Endothelial cell (in vitro differentiated cells): ENCODE results near the gene NMT2. TPM values are rescaled to one million over a fixed set of nuclear protein-coding genes. Genes with fewer than 3 reads are reported as not detected.

Experiments
- DNase-seq: peaks from one replicate; pipeline ENCODE4 v3.0.0; 2021; ENCODE audit warnings: low spot score
- H3K27ac Mint-ChIP-seq: one replicate; pipeline ENCODE4 v1.8.0; 2021; ENCODE audit warnings: mixed read lengths, inconsistent platforms; ENCODE audit not compliant: unreplicated experiment
- H3K27me3 Mint-ChIP-seq: one replicate; pipeline ENCODE4 v1.8.0; 2021; ENCODE audit warnings: mild to moderate bottlenecking, moderate library complexity, mixed read lengths, inconsistent platforms; ENCODE audit not compliant: unreplicated experiment
- H3K36me3 Mint-ChIP-seq: one replicate; pipeline ENCODE4 v1.8.0; 2021; ENCODE audit warnings: mild to moderate bottlenecking, low read depth, mixed read lengths, inconsistent platforms; ENCODE audit not compliant: unreplicated experiment
- H3K4me1 Mint-ChIP-seq: one replicate; pipeline ENCODE4 v1.8.0; 2021; ENCODE audit warnings: mild to moderate bottlenecking, mixed read lengths, inconsistent platforms; ENCODE audit not compliant: unreplicated experiment
- H3K4me3 Mint-ChIP-seq: one replicate; pipeline ENCODE4 v1.8.0; 2021; ENCODE audit warnings: mild to moderate bottlenecking, mixed read lengths, inconsistent platforms; ENCODE audit not compliant: unreplicated experiment
- H3K9me3 Mint-ChIP-seq: one replicate; pipeline ENCODE4 v1.8.0; 2021; ENCODE audit warnings: mixed read lengths, inconsistent platforms; ENCODE audit not compliant: unreplicated experiment
- total RNA-seq: library from RNA; stranded (reverse); fragmentation: NEBNext Ultra II Directional; extraction: Animal tissue kit (Norgen Biotek cat#: 25700); gene quantifications from one replicate; pipeline ENCODE4 v1.2.1, GENCODE V29; 2021; ENCODE audit not compliant: unreplicated experiment
- TF ChIP-seq, protein P1 (sequence below): fragments of 200-600 bp; sonication (generic); IDR thresholded peaks from one replicate; pipeline ENCODE4 v1.5.0; 2021; ENCODE audit warnings: antibody characterized with exemption; ENCODE audit not compliant: unreplicated experiment

The NMT2 gene
- total RNA-seq, 1 donor from 2014 or later: 7.4 TPM

DNA sequence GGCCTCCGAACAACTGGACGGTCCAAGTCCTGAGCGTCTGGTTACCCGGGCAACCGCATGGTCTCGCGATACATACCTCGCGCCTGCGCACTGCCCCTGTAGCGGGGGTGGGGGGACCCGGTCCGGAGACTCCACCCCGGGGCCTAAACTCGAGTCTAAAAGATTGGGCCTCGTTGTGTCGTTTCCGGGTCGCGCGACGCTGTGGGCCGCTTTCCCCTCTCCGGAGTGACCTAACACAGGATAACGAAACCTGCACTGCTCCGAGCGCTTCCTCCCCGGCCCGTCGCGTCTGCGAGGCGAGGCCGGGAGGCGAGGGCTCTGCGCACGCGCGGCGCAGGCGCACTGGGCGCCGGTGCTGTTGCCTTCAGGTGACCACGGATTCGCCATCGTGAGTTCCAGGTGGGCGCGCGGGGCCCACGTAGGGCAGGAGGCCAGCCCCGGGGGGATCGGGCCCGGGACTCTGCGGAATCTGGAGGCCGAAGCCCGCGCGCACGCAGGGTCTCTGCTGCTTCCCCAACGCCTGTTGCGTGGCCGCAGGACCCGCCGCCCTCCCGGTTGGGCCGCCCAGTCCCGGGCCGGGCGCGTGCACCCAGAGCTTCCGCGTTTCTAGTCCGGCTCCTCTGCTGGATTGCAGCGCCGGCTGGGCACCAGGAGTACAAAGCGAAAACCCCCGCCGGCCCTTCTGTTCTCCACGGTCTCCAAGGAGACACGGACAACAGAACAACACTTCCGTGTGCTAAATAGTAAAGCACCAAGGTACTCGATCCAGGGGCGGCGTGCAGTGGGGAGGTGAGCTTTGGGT lies 71.3 kb downstream of the NMT2 start, which contains the start of gene RPP38:
RPP38 (plus strand) TSS at position 345 of the 802 bp plus-strand sequence. CDS start 5,960 bp downstream, outside the sequence.
- peak within 1 kb of the TSS; percentile 99 for H3K4me3 Mint-ChIP-seq
- no peaks in the 10 kb centered on the region for H3K9me3 Mint-ChIP-seq
- TF ChIP-seq, protein P1, sequence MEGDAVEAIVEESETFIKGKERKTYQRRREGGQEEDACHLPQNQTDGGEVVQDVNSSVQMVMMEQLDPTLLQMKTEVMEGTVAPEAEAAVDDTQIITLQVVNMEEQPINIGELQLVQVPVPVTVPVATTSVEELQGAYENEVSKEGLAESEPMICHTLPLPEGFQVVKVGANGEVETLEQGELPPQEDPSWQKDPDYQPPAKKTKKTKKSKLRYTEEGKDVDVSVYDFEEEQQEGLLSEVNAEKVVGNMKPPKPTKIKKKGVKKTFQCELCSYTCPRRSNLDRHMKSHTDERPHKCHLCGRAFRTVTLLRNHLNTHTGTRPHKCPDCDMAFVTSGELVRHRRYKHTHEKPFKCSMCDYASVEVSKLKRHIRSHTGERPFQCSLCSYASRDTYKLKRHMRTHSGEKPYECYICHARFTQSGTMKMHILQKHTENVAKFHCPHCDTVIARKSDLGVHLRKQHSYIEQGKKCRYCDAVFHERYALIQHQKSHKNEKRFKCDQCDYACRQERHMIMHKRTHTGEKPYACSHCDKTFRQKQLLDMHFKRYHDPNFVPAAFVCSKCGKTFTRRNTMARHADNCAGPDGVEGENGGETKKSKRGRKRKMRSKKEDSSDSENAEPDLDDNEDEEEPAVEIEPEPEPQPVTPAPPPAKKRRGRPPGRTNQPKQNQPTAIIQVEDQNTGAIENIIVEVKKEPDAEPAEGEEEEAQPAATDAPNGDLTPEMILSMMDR: no peak
- DNase-seq: peak; percentile 98
- peaks cover 13% of the 10 kb centered on the region for H3K36me3 Mint-ChIP-seq
- peaks cover 5% of the 10 kb centered on the region for H3K4me1 Mint-ChIP-seq
- H3K27me3 Mint-ChIP-seq: peaks cover 10% of the 10 kb centered on the region
- peak within 1 kb of the TSS; percentile 99 for H3K27ac Mint-ChIP-seq

DNA sequence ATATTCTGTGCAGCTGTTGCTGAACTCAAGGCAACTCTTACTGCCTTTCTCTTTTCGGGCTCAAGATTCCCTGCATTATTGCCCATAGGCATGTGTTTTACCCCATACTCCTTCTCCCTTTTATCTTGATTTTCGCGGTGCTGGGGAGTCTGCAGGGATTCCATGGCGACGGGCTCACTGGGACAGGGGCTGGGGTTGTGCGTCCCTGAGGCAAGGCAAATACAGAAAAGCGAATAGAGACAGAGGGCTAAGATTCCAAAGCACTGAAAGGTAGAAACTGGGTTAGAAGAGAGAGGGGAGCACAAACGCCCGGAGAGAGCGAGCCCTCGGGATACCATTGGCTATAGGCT lies 71.9 kb downstream of the NMT2 start:
- Mint-ChIP-seq H3K4me1 (peaks cover 5% of the 10 kb centered on the region), H3K27ac (peak overlapping the region; percentile 87), H3K36me3 (peaks cover 13% of the 10 kb centered on the region), H3K27me3 (peaks cover 11% of the 10 kb centered on the region), H3K4me3 (peak overlapping the region; percentile 96), H3K9me3 (no peaks in the 10 kb centered on the region)
- TF ChIP-seq, protein P1: no peak
- no peak for DNase-seq

DNA sequence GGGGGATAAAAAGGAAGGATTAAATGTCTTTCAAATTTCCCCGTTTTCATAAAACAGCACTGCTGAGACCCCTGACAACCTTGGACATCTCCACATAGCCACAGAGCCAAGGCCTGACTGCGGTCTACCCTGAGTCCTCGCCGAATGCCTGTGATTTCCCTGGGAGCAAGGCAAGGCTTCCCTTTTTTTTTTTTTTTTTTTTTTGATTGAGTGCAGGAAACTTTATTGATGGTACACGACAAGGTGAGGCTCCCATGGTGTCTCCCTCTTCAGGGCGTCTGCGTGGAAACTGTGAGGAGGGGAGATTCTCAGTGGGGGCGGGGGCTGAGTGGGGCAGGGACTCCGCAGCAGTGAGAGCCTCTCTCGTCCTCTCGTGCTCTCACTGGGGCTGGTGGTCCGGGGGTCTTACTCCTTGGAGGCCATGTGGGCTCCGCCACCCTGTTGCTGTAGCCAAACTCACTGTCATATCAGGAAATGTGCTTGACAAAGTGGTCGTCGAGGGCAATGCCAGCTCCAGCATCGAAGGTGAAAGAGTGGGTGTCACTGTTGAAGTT lies 75.6 kb downstream of the NMT2 start:
- DNase-seq: no peak
- no peak overlapping the region for H3K4me3 Mint-ChIP-seq
- H3K4me1 Mint-ChIP-seq: peaks cover 4% of the 10 kb centered on the region
- peaks cover 9% of the 10 kb centered on the region for H3K27me3 Mint-ChIP-seq
- H3K9me3 Mint-ChIP-seq: no peaks in the 10 kb centered on the region
- H3K27ac Mint-ChIP-seq: no peak overlapping the region
- H3K36me3 Mint-ChIP-seq: peaks cover 3% of the 10 kb centered on the region
- TF ChIP-seq, protein P1: no peak

DNA sequence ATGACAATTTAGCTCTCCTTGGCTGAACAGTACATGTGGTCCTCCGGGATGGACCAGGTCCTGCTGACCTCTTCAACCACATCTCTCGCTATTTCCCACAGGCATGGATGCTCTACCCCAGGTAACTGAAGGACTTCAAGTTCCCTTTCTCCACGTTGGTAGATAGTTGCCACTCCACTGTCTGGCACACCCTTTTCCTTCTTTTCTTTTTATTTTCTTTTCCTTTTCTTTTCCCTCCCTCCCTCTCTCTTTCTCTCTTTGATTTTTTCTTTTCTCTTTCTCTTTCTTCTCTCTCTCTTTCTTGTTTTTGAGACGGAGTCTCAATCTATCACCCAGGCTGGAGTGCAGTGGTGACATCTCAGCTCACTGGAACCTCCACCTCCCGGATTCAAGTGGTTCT lies 77.1 kb downstream of the NMT2 start:
- Mint-ChIP-seq H3K36me3 (no peaks in the 10 kb centered on the region), H3K9me3 (no peaks in the 10 kb centered on the region), H3K4me3 (no peak overlapping the region), H3K4me1 (no peaks in the 10 kb centered on the region), H3K27me3 (peaks cover 5% of the 10 kb centered on the region), H3K27ac (no peak overlapping the region)
- DNase-seq: no peak
- TF ChIP-seq, protein P1: no peak
